Measurements from ENCODE around the gene PCLO.
"Not testable (repeated sequence)": the region's sequence is repeated elsewhere in the genome, so short reads cannot be mapped to it uniquely, and the experiment has no call there.

The PCLO gene

GRCh38 chr7:83117466-83117865 lies 45.2 kb downstream of the PCLO start:
- Mint-ChIP-seq H3K36me3 (ENCODE audit: low read depth) (no peaks in the 10 kb centered on the region), H3K27me3 (ENCODE audit: low read depth) (no peaks in the 10 kb centered on the region), H3K27ac (no peak overlapping the region), H3K9me3 (peaks cover 9% of the 10 kb centered on the region), H3K4me3 (no peak overlapping the region), H3K4me1 (ENCODE audit: low read depth) (no peaks in the 10 kb centered on the region)
- DNase-seq (ENCODE audit: low spot score): no peak

GRCh38 chr7:83111391-83111790 lies 51.3 kb downstream of the PCLO start:
- Mint-ChIP-seq H3K36me3 (ENCODE audit: low read depth) (no peaks in the 10 kb centered on the region), H3K9me3 (peaks cover 3% of the 10 kb centered on the region), H3K27ac (no peak overlapping the region), H3K4me1 (ENCODE audit: low read depth) (no peaks in the 10 kb centered on the region), H3K27me3 (ENCODE audit: low read depth) (no peaks in the 10 kb centered on the region), H3K4me3 (no peak overlapping the region)
- no peak for DNase-seq (ENCODE audit: low spot score)

GRCh38 chr7:83109352-83109751 lies 53.3 kb downstream of the PCLO start:
- Mint-ChIP-seq H3K27ac (no peak overlapping the region), H3K4me3 (no peak overlapping the region), H3K9me3 (peaks cover 3% of the 10 kb centered on the region), H3K27me3 (ENCODE audit: low read depth) (no peaks in the 10 kb centered on the region), H3K4me1 (ENCODE audit: low read depth) (no peaks in the 10 kb centered on the region), H3K36me3 (ENCODE audit: low read depth) (no peaks in the 10 kb centered on the region)
- no peak for DNase-seq (ENCODE audit: low spot score)

GRCh38 chr7:83105948-83106347 lies 56.7 kb downstream of the PCLO start:
- Mint-ChIP-seq H3K27me3 (ENCODE audit: low read depth) (no peaks in the 10 kb centered on the region), H3K36me3 (ENCODE audit: low read depth) (no peaks in the 10 kb centered on the region), H3K4me3 (no peak overlapping the region), H3K4me1 (ENCODE audit: low read depth) (no peaks in the 10 kb centered on the region), H3K27ac (no peak overlapping the region), H3K9me3 (peaks cover 3% of the 10 kb centered on the region)
- no peak for DNase-seq (ENCODE audit: low spot score)

GRCh38 chr7:83105063-83105462 lies 57.6 kb downstream of the PCLO start:
- Mint-ChIP-seq H3K4me1 (ENCODE audit: low read depth) (no peaks in the 10 kb centered on the region), H3K4me3 (no peak overlapping the region), H3K27ac (no peak overlapping the region), H3K9me3 (no peaks in the 10 kb centered on the region), H3K36me3 (ENCODE audit: low read depth) (no peaks in the 10 kb centered on the region), H3K27me3 (ENCODE audit: low read depth) (no peaks in the 10 kb centered on the region)
- DNase-seq (ENCODE audit: low spot score): no peak

- Mint-ChIP-seq H3K4me1 (ENCODE audit: low read depth) (no peaks in the 10 kb centered on the region), H3K27ac (no peak overlapping the region), H3K36me3 (ENCODE audit: low read depth) (no peaks in the 10 kb centered on the region), H3K9me3 (no peaks in the 10 kb centered on the region), H3K27me3 (ENCODE audit: low read depth) (no peaks in the 10 kb centered on the region), H3K4me3 (no peak overlapping the region)
- no peak for DNase-seq (ENCODE audit: low spot score)
Measured at GRCh38 chr7:83101530-83101929, 61.2 kb downstream of the PCLO start.

GRCh38 chr7:83096065-83096580 lies 66.6 kb downstream of the PCLO start:
- H3K27me3 Mint-ChIP-seq (ENCODE audit: low read depth): no peaks in the 10 kb centered on the region
- H3K4me3 Mint-ChIP-seq: no peak overlapping the region
- H3K27ac Mint-ChIP-seq: no peak overlapping the region
- H3K36me3 Mint-ChIP-seq (ENCODE audit: low read depth): no peaks in the 10 kb centered on the region
- no peaks in the 10 kb centered on the region for H3K4me1 Mint-ChIP-seq (ENCODE audit: low read depth)
- no peaks in the 10 kb centered on the region for H3K9me3 Mint-ChIP-seq
- DNase-seq (ENCODE audit: low spot score): no peak

GRCh38 chr7:83085299-83085698 lies 77.4 kb downstream of the PCLO start:
- H3K27ac Mint-ChIP-seq: no peak overlapping the region
- no peaks in the 10 kb centered on the region for H3K4me1 Mint-ChIP-seq (ENCODE audit: low read depth)

GRCh38 chr7:83079879-83080278 lies 82.8 kb downstream of the PCLO start:
- H3K4me1 Mint-ChIP-seq (ENCODE audit: low read depth); H3K27me3 Mint-ChIP-seq (ENCODE audit: low read depth); H3K36me3 Mint-ChIP-seq (ENCODE audit: low read depth); DNase-seq (ENCODE audit: low spot score); H3K27ac Mint-ChIP-seq; H3K4me3 Mint-ChIP-seq; H3K9me3 Mint-ChIP-seq: not testable (repeated sequence)

More at GRCh38 chr7:83085299-83085698, 77.4 kb downstream of the PCLO start:
- no peak overlapping the region for H3K4me3 Mint-ChIP-seq
- H3K36me3 Mint-ChIP-seq (ENCODE audit: low read depth): no peaks in the 10 kb centered on the region
- H3K9me3 Mint-ChIP-seq: peaks cover 6% of the 10 kb centered on the region
- no peak for DNase-seq (ENCODE audit: low spot score)
- H3K27me3 Mint-ChIP-seq (ENCODE audit: low read depth): no peaks in the 10 kb centered on the region

- DNase-seq (ENCODE audit: low spot score): no peak
- no peaks in the 10 kb centered on the region for H3K4me1 Mint-ChIP-seq (ENCODE audit: low read depth)
- no peak overlapping the region for H3K27ac Mint-ChIP-seq
- no peaks in the 10 kb centered on the region for H3K36me3 Mint-ChIP-seq (ENCODE audit: low read depth)
- no peak overlapping the region for H3K4me3 Mint-ChIP-seq
- no peaks in the 10 kb centered on the region for H3K27me3 Mint-ChIP-seq (ENCODE audit: low read depth)
- peaks cover 3% of the 10 kb centered on the region for H3K9me3 Mint-ChIP-seq
Measured at GRCh38 chr7:83077328-83077727, 85.4 kb downstream of the PCLO start.

- no peak overlapping the region for H3K4me3 Mint-ChIP-seq
- peaks cover 6% of the 10 kb centered on the region for H3K9me3 Mint-ChIP-seq
- H3K27ac Mint-ChIP-seq: no peak overlapping the region
- no peaks in the 10 kb centered on the region for H3K27me3 Mint-ChIP-seq (ENCODE audit: low read depth)
- DNase-seq (ENCODE audit: low spot score): no peak
- no peaks in the 10 kb centered on the region for H3K36me3 Mint-ChIP-seq (ENCODE audit: low read depth)
- H3K4me1 Mint-ChIP-seq (ENCODE audit: low read depth): no peaks in the 10 kb centered on the region
Measured at GRCh38 chr7:83072576-83073517, 89.8 kb downstream of the PCLO start.

- Mint-ChIP-seq H3K27ac (no peak overlapping the region), H3K4me3 (no peak overlapping the region), H3K36me3 (ENCODE audit: low read depth) (no peaks in the 10 kb centered on the region), H3K27me3 (ENCODE audit: low read depth) (no peaks in the 10 kb centered on the region), H3K4me1 (ENCODE audit: low read depth) (no peaks in the 10 kb centered on the region), H3K9me3 (peaks cover 3% of the 10 kb centered on the region)
- no peak for DNase-seq (ENCODE audit: low spot score)
Measured at GRCh38 chr7:83065714-83066113, 97.0 kb downstream of the PCLO start.

GRCh38 chr7:83060218-83060617 lies 102.5 kb downstream of the PCLO start:
- no peak overlapping the region for H3K4me3 Mint-ChIP-seq
- H3K27me3 Mint-ChIP-seq (ENCODE audit: low read depth): no peaks in the 10 kb centered on the region
- H3K9me3 Mint-ChIP-seq: no peaks in the 10 kb centered on the region
- H3K27ac Mint-ChIP-seq: no peak overlapping the region
- no peaks in the 10 kb centered on the region for H3K4me1 Mint-ChIP-seq (ENCODE audit: low read depth)
- DNase-seq (ENCODE audit: low spot score): no peak
- H3K36me3 Mint-ChIP-seq (ENCODE audit: low read depth): no peaks in the 10 kb centered on the region

GRCh38 chr7:83058667-83059066 lies 104.0 kb downstream of the PCLO start:
- Mint-ChIP-seq H3K9me3 (no peaks in the 10 kb centered on the region), H3K36me3 (ENCODE audit: low read depth) (no peaks in the 10 kb centered on the region), H3K4me3 (no peak overlapping the region), H3K4me1 (ENCODE audit: low read depth) (no peaks in the 10 kb centered on the region), H3K27ac (no peak overlapping the region), H3K27me3 (ENCODE audit: low read depth) (no peaks in the 10 kb centered on the region)
- no peak for DNase-seq (ENCODE audit: low spot score)
